ENCODE data around the gene ZNF827. TPM values are rescaled to one million over a fixed set of nuclear protein-coding genes. Genes with fewer than 3 reads are reported as not detected.

The ZNF827 gene
- total RNA-seq, 1 donor from 2014 or later, result 19.0 TPM

GRCh38 chr4:145819101-145819852 lies 119.3 kb downstream of the ZNF827 start:
- Histone ChIP-seq H3K4me3 (no peak overlapping the region), H3K27ac (replicated peaks) (peak overlapping the region; percentile 50), H3K27me3 (ENCODE audit: low read depth) (no peaks in the 10 kb centered on the region), H3K4me1 (peaks cover 17% of the 10 kb centered on the region), H3K9me3 (replicated peaks) (no peaks in the 10 kb centered on the region), H3K36me3 (peaks cover 8% of the 10 kb centered on the region)
- intact Hi-C loops (cut with micrococcal nuclease), result no loop called here
- TF ChIP-seq, protein P1, sequence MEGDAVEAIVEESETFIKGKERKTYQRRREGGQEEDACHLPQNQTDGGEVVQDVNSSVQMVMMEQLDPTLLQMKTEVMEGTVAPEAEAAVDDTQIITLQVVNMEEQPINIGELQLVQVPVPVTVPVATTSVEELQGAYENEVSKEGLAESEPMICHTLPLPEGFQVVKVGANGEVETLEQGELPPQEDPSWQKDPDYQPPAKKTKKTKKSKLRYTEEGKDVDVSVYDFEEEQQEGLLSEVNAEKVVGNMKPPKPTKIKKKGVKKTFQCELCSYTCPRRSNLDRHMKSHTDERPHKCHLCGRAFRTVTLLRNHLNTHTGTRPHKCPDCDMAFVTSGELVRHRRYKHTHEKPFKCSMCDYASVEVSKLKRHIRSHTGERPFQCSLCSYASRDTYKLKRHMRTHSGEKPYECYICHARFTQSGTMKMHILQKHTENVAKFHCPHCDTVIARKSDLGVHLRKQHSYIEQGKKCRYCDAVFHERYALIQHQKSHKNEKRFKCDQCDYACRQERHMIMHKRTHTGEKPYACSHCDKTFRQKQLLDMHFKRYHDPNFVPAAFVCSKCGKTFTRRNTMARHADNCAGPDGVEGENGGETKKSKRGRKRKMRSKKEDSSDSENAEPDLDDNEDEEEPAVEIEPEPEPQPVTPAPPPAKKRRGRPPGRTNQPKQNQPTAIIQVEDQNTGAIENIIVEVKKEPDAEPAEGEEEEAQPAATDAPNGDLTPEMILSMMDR (IDR thresholded peaks at IDR 0.05; ENCODE audit: borderline replicate concordance), result no peak
- DNase-seq, result no peak

- TF ChIP-seq, protein P1 (IDR thresholded peaks at IDR 0.05; ENCODE audit: borderline replicate concordance), result no peak
- Histone ChIP-seq H3K4me1 (peaks cover 17% of the 10 kb centered on the region), H3K27me3 (ENCODE audit: low read depth) (no peaks in the 10 kb centered on the region), H3K9me3 (replicated peaks) (no peaks in the 10 kb centered on the region), H3K36me3 (peaks cover 11% of the 10 kb centered on the region), H3K27ac (replicated peaks) (no peak overlapping the region), H3K4me3 (no peak overlapping the region)
- intact Hi-C loops (cut with micrococcal nuclease), result no loop called here
- DNase-seq, result no peak
Observed at GRCh38 chr4:145818011-145818410, 120.6 kb downstream of the ZNF827 start.

DNA sequence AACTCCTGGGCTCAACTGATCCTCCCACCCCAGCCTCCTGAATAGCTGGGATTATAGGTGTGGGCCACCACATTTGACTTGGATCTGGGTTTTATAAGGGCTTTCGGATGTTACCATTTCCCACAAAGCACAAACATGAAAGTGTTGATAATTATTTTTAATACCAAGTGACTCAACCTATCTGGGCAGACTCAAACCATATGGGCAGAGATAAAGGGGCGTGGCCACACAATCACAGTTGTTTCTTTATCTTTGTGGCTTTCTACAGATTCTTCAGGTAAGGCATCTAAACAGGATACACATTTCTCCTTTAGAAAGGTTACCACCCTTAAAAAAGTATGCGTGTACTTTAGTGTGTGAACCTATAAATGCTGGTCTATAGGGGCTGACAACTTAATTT lies 122.5 kb downstream of the ZNF827 start:
- TF ChIP-seq, protein P1 (IDR thresholded peaks at IDR 0.05; ENCODE audit: borderline replicate concordance), result no peak
- Histone ChIP-seq H3K9me3 (replicated peaks) (no peaks in the 10 kb centered on the region), H3K27ac (replicated peaks) (no peak overlapping the region), H3K27me3 (ENCODE audit: low read depth) (no peaks in the 10 kb centered on the region), H3K4me1 (peaks cover 17% of the 10 kb centered on the region), H3K4me3 (no peak overlapping the region), H3K36me3 (peaks cover 6% of the 10 kb centered on the region)
- intact Hi-C loops (cut with micrococcal nuclease), result no loop called here
- DNase-seq, result no peak

DNA sequence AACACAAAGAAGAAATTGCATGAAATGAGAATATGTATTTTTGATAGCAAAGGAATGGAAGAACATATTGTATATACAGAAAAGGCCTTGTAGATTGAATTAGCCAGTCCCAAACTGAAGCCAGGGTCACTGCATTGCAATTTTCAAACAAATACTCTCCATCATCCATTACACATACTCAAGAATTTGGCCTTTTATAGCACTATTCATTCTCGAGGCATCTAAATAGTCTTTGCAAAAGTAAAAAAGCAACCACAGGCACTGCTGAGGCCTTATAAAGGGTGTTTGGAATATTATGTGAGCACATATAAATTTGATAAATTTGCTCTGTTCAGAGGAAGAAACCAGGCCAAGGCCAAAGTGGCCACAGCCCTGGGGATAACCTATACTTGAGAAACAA lies 123.0 kb downstream of the ZNF827 start:
- H3K4me3 ChIP-seq, result no peak overlapping the region
- intact Hi-C loops (cut with micrococcal nuclease), result no loop called here

GRCh38 chr4:145815027-145815612 lies 123.5 kb downstream of the ZNF827 start:
- Histone ChIP-seq H3K27ac (replicated peaks) (no peak overlapping the region), H3K4me1 (peaks cover 14% of the 10 kb centered on the region), H3K9me3 (replicated peaks) (peaks cover 4% of the 10 kb centered on the region), H3K36me3 (peaks cover 6% of the 10 kb centered on the region), H3K4me3 (no peak overlapping the region), H3K27me3 (ENCODE audit: low read depth) (no peaks in the 10 kb centered on the region)
- TF ChIP-seq, protein P1 (IDR thresholded peaks at IDR 0.05; ENCODE audit: borderline replicate concordance), result no peak
- no peak for DNase-seq
- intact Hi-C loops (cut with micrococcal nuclease), result no loop called here

More for the DNA sequence above, 123.0 kb downstream of the ZNF827 start:
- TF ChIP-seq, protein P1 (IDR thresholded peaks at IDR 0.05; ENCODE audit: borderline replicate concordance), result no peak
- peaks cover 6% of the 10 kb centered on the region for H3K36me3 ChIP-seq
- H3K27me3 ChIP-seq (ENCODE audit: low read depth), result no peaks in the 10 kb centered on the region
- no peak for DNase-seq
- H3K27ac ChIP-seq (replicated peaks), result no peak overlapping the region
- no peaks in the 10 kb centered on the region for H3K9me3 ChIP-seq (replicated peaks)
- H3K4me1 ChIP-seq, result peaks cover 17% of the 10 kb centered on the region
